AG09309 (cell line): ENCODE results near the gene OR6C4.
"Not testable (repeated sequence)": the region's sequence is repeated elsewhere in the genome, so short reads cannot be mapped to it uniquely, and the experiment has no call there.

Experiments used
- DNase-seq: peaks from one replicate; pipeline ENCODE4 v3.0.0-alpha.2; 2010; ENCODE audit warnings: low read depth
- H3K4me3 ChIP-seq: 2 replicates; pipeline ENCODE4 v1.5.1; 2011; ENCODE audit warnings: mild to moderate bottlenecking, low read depth, low read length, moderate library complexity; ENCODE audit not compliant: control insufficient read depth
- CTCF ChIP-seq: IDR thresholded peaks from 2 replicates; pipeline ENCODE4 v1.5.1; 2011; ENCODE audit warnings: mild to moderate bottlenecking, low read depth, low read length, inconsistent platforms; ENCODE audit not compliant: insufficient read depth, control insufficient read depth; ENCODE audit errors: missing control alignments

Gene OR6C4

GRCh38 chr12:55549302-55549701 lies at the start of gene OR6C4:
Gene OR6C4, plus strand, starts transcription at chr12:55549602. Its CDS starts 1,625 bp downstream, at chr12:55551227.
- no peak for DNase-seq
- H3K4me3 ChIP-seq, result no peak within 1 kb of the TSS
- TF ChIP-seq CTCF, result no peak

GRCh38 chr12:55499810-55500252 lies 49.6 kb upstream of the OR6C4 start:
- no peak for DNase-seq

GRCh38 chr12:55501601-55502000 lies 47.8 kb upstream of the OR6C4 start:
- no peak for DNase-seq
- no peak overlapping the region for H3K4me3 ChIP-seq
- no peak for TF ChIP-seq CTCF

More at GRCh38 chr12:55499810-55500252, 49.6 kb upstream of the OR6C4 start:
- TF ChIP-seq CTCF, result no peak
- no peak overlapping the region for H3K4me3 ChIP-seq

- H3K4me3 ChIP-seq, result no peak overlapping the region
- DNase-seq, result no peak
- no peak for TF ChIP-seq CTCF
Measured at GRCh38 chr12:55515696-55516095, 33.7 kb upstream of the OR6C4 start.

GRCh38 chr12:55516391-55516790 lies 33.0 kb upstream of the OR6C4 start:
- no peak overlapping the region for H3K4me3 ChIP-seq

GRCh38 chr12:55548235-55548634 lies 1.2 kb upstream of the OR6C4 start:
- not testable (repeated sequence) for H3K4me3 ChIP-seq, DNase-seq

More at GRCh38 chr12:55516391-55516790, 33.0 kb upstream of the OR6C4 start:
- TF ChIP-seq CTCF, result no peak
- no peak for DNase-seq

- DNase-seq, result no peak
- no peak overlapping the region for H3K4me3 ChIP-seq
- no peak for TF ChIP-seq CTCF
Measured at GRCh38 chr12:55548756-55549155, 646 bp upstream of the OR6C4 start.
